ENCODE data around the gene OR10G2. TPM values are rescaled to one million over a fixed set of nuclear protein-coding genes. Genes with fewer than 3 reads are reported as not detected.

The OR10G2 gene
- total RNA-seq, 4 donors from 2014 or later, result not detected

DNA sequence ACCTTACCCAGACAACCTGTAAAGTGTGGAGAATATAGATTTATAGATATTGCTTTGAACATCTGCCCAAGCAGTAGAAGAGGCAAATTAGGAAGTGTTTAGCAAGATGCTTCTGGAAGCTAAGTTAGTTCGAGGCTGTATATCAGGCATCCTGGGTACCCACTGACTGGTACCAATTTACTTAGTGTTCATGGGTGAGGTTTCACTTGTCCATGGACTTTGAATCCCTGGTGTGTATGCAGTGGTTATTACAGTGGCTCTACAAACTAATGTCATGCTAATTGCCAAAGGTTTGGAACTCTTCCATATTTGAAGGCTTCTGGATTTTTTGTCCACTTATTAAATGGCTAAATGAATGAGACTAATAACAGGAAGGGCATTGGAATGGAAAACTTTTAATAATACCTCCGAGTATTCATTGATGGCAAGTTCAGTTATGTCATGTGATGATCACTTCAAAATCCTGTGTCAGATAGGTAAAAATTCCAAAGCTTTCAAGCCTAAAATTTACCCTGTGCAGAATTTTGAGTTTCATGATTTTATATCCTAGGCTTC, 18.7 kb upstream of the OR10G2 start, which contains the start of gene OR4E2:
TSS of gene OR4E2 (plus strand) at position 505 of the 555 bp plus-strand sequence. CDS start 11,248 bp downstream, outside the sequence.
- intact Hi-C loops (cut with DNase I; ENCODE audit: low total_unique reads), result no loop called here
- H3K9me3 ChIP-seq, result no peaks in the 10 kb centered on the region
- TF ChIP-seq POLR2A (IDR thresholded peaks at IDR 0.05), result no peak
- TF ChIP-seq, protein P1, sequence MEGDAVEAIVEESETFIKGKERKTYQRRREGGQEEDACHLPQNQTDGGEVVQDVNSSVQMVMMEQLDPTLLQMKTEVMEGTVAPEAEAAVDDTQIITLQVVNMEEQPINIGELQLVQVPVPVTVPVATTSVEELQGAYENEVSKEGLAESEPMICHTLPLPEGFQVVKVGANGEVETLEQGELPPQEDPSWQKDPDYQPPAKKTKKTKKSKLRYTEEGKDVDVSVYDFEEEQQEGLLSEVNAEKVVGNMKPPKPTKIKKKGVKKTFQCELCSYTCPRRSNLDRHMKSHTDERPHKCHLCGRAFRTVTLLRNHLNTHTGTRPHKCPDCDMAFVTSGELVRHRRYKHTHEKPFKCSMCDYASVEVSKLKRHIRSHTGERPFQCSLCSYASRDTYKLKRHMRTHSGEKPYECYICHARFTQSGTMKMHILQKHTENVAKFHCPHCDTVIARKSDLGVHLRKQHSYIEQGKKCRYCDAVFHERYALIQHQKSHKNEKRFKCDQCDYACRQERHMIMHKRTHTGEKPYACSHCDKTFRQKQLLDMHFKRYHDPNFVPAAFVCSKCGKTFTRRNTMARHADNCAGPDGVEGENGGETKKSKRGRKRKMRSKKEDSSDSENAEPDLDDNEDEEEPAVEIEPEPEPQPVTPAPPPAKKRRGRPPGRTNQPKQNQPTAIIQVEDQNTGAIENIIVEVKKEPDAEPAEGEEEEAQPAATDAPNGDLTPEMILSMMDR (IDR thresholded peaks at IDR 0.05), result no peak

DNA sequence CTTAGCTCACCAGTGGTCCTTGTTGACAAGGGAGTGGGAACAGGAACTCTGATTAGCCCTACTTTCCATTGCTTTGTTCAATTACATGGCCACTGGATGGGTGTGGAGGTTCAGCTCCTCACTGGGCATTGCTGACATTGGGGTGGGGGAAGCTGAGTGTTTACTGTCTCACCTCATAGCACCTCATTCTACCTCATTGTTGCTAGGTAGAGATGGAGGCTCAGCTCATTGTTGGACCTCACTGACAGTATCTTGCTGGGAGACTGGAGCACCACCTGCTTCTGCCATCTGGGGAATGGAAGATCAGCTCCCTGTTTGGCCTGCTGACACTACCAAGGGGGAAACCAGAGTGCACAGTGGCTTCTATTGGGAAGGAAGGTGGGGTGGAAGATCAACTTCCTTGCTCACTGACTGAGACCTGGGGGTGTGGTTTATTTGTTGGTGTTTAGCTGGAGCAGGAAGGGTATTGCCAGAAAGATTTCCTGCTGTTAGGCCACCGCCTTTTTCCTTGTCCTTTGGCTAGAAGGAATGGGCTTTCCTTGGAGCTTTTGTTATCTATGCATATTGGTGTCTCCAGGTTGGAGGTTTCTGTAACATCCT, 17.6 kb upstream of the OR10G2 start:
- intact Hi-C loops (cut with DNase I; ENCODE audit: low total_unique reads), result no loop called here
- Histone ChIP-seq H3K27me3 (no peaks in the 10 kb centered on the region), H3K4me3 (no peak overlapping the region), H3K36me3 (no peaks in the 10 kb centered on the region), H3K4me1 (no peaks in the 10 kb centered on the region), H3K27ac (no peak overlapping the region), H3K9me3 (no peaks in the 10 kb centered on the region)
- no peak for DNase-seq
- TF ChIP-seq, protein P1 (IDR thresholded peaks at IDR 0.05), result no peak
- TF ChIP-seq POLR2A (IDR thresholded peaks at IDR 0.05), result no peak

More for the DNA sequence above, 18.7 kb upstream of the OR10G2 start, which contains the start of gene OR4E2:
- no peak for DNase-seq
- no peaks in the 10 kb centered on the region for H3K36me3 ChIP-seq
- no peaks in the 10 kb centered on the region for H3K27me3 ChIP-seq
- no peak within 1 kb of the TSS for H3K27ac ChIP-seq
- H3K4me3 ChIP-seq, result no peak within 1 kb of the TSS
- H3K4me1 ChIP-seq, result no peaks in the 10 kb centered on the region

DNA sequence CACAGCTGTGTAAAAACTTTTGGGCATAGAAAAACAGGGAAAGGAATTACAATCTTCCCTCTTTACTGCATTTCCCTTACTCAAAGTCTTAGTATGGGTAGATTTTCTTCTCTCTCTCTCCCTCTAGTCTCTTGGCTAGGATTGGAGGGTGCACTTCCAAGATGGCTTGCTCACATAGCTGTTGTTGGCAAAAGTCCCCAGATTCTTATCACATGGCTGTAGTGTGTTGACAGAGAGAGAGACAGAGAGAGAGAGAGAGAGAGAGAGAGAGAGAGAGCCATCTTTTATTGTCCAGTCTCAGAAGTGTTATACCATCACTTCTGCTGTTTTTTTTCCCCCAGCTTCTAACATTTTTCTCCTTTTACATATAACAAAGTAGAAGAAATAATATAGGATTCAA, 12.6 kb upstream of the OR10G2 start:
- H3K9me3 ChIP-seq, result no peaks in the 10 kb centered on the region
- H3K27ac ChIP-seq, result no peak overlapping the region
- TF ChIP-seq POLR2A (IDR thresholded peaks at IDR 0.05), result no peak
- TF ChIP-seq, protein P1 (IDR thresholded peaks at IDR 0.05), result no peak
- H3K36me3 ChIP-seq, result no peaks in the 10 kb centered on the region
- intact Hi-C loops (cut with DNase I; ENCODE audit: low total_unique reads), result no loop called here
- H3K4me3 ChIP-seq, result no peak overlapping the region
- no peak for DNase-seq
- H3K27me3 ChIP-seq, result no peaks in the 10 kb centered on the region
- no peaks in the 10 kb centered on the region for H3K4me1 ChIP-seq

DNA sequence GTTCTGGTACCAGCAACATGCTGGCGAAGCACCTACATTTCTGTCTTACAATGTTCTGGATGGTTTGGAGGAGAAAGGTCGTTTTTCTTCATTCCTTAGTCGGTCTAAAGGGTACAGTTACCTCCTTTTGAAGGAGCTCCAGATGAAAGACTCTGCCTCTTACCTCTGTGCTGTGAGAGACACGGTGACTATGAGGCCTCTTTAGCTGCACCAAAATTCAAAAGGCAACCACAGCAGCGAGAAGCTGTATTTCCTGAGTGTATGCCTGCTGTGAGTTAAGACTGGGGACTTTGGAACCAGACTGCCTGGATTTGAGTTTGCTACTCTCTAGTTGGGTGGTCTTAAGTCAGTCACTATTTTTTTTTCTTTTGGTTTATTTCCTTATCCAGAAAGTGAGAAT, 8.7 kb upstream of the OR10G2 start:
- no peaks in the 10 kb centered on the region for H3K36me3 ChIP-seq
- no peak overlapping the region for H3K4me3 ChIP-seq
- intact Hi-C loops (cut with DNase I; ENCODE audit: low total_unique reads), result no loop called here
- no peaks in the 10 kb centered on the region for H3K9me3 ChIP-seq
- no peaks in the 10 kb centered on the region for H3K27me3 ChIP-seq
- no peaks in the 10 kb centered on the region for H3K4me1 ChIP-seq
- TF ChIP-seq, protein P1 (IDR thresholded peaks at IDR 0.05), result no peak
- TF ChIP-seq POLR2A (IDR thresholded peaks at IDR 0.05), result no peak
- no peak for DNase-seq
- no peak overlapping the region for H3K27ac ChIP-seq

DNA sequence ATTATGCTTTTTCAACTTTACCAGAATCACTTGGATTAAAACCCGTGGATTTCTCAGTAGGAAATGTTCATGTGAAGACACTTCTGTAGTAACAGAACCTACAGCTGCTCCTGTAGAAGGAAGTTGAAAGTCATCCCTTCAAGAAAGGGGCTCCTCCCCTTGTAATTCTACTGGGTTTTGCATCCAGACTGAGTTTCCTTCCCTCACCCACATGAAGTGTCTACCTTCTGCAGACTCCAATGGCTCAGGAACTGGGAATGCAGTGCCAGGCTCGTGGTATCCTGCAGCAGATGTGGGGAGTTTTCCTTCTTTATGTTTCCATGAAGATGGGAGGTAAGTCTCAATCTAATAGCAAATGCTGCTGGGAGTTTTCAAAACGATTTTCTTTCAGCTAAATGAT, 7.9 kb upstream of the OR10G2 start:
- Histone ChIP-seq H3K27me3 (no peaks in the 10 kb centered on the region), H3K4me3 (no peak overlapping the region), H3K36me3 (no peaks in the 10 kb centered on the region), H3K9me3 (no peaks in the 10 kb centered on the region), H3K27ac (no peak overlapping the region), H3K4me1 (no peaks in the 10 kb centered on the region)
- DNase-seq, result no peak
- intact Hi-C loops (cut with DNase I; ENCODE audit: low total_unique reads), result no loop called here
- TF ChIP-seq, protein P1 (IDR thresholded peaks at IDR 0.05), result no peak
- no peak for TF ChIP-seq POLR2A (IDR thresholded peaks at IDR 0.05)

Data from uterus (tissue), 4 donors.